Hematopoietic multipotent progenitor cell treated with erythropoietin and hydrocortisone succinate and interleukin-3 and kit ligand, for 6 days (in vitro differentiated cells): Measurements from ENCODE around the gene RDH16.
A peak's percentile ranks its signal among the peaks of the same experiment; 100 is the strongest.
"Not testable (repeated sequence)": the region's sequence is repeated elsewhere in the genome, so short reads cannot be mapped to it uniquely, and the experiment has no call there.

Source experiments
- DNase-seq: peaks from one replicate; pipeline ENCODE4 v3.0.0-alpha.2; 2015

The RDH16 gene

GRCh38 chr12:56951582-56952339 lies 5.6 kb downstream of the RDH16 start:
- no peak for DNase-seq

GRCh38 chr12:56948881-56949280 lies 8.5 kb downstream of the RDH16 start:
- no peak for DNase-seq

- DNase-seq: no peak
Measured at GRCh38 chr12:56948457-56948777, 9.0 kb downstream of the RDH16 start.

- DNase-seq: peak; percentile 40
Measured at GRCh38 chr12:56947633-56948456, 9.6 kb downstream of the RDH16 start.

- DNase-seq: no peak
Measured at GRCh38 chr12:56943878-56944277, 13.5 kb downstream of the RDH16 start.

- DNase-seq: not testable (repeated sequence)
Measured at GRCh38 chr12:56943374-56943773, 14.0 kb downstream of the RDH16 start.

GRCh38 chr12:56941299-56942017 lies 15.9 kb downstream of the RDH16 start:
- DNase-seq: peak; percentile 72

GRCh38 chr12:56940942-56941298 lies 16.5 kb downstream of the RDH16 start:
- not testable (repeated sequence) for DNase-seq

- no peak for DNase-seq
Measured at GRCh38 chr12:56935752-56936151, 21.7 kb downstream of the RDH16 start.

GRCh38 chr12:56935157-56935556 lies 22.3 kb downstream of the RDH16 start:
- DNase-seq: no peak

GRCh38 chr12:56933826-56934625 lies 23.4 kb downstream of the RDH16 start, which contains the start of gene SDR9C7:
Gene SDR9C7, minus strand, starts transcription at chr12:56934408. Its CDS starts 147 bp downstream, at chr12:56934261.
- no peak for DNase-seq

- no peak for DNase-seq
Measured at GRCh38 chr12:56932867-56933266, 24.5 kb downstream of the RDH16 start.

GRCh38 chr12:56932146-56932545 lies 25.3 kb downstream of the RDH16 start:
- no peak for DNase-seq

GRCh38 chr12:56931474-56931978 lies 25.9 kb downstream of the RDH16 start:
- DNase-seq: peak; percentile 95

GRCh38 chr12:56930241-56930640 lies 27.2 kb downstream of the RDH16 start:
- no peak for DNase-seq

GRCh38 chr12:56929780-56930179 lies 27.6 kb downstream of the RDH16 start:
- DNase-seq: no peak

- DNase-seq: peak; percentile 42
Measured at GRCh38 chr12:56928262-56928661, 29.1 kb downstream of the RDH16 start.

- no peak for DNase-seq
Measured at GRCh38 chr12:56927281-56927680, 30.1 kb downstream of the RDH16 start.

- peak; percentile 67 for DNase-seq
Measured at GRCh38 chr12:56922031-56922430, 35.4 kb downstream of the RDH16 start.

- no peak for DNase-seq
Measured at GRCh38 chr12:56921346-56921745, 36.1 kb downstream of the RDH16 start.

- not testable (repeated sequence) for DNase-seq
Measured at GRCh38 chr12:56918139-56918538, 39.3 kb downstream of the RDH16 start.

- DNase-seq: no peak
Measured at GRCh38 chr12:56916996-56917333, 40.4 kb downstream of the RDH16 start.
